Hematopoietic multipotent progenitor cell treated with erythropoietin and hydrocortisone succinate and interleukin-3 and kit ligand, for 17 days (in vitro differentiated cells): ENCODE measurements around the gene ARCN1.
"Not testable (repeated sequence)": the region's sequence is repeated elsewhere in the genome, so short reads cannot be mapped to it uniquely, and the experiment has no call there.

Experiments
- DNase-seq: peaks from one replicate; pipeline ENCODE4 v3.0.0-alpha.2; 2015; ENCODE audit warnings: low spot score

The ARCN1 gene

DNA sequence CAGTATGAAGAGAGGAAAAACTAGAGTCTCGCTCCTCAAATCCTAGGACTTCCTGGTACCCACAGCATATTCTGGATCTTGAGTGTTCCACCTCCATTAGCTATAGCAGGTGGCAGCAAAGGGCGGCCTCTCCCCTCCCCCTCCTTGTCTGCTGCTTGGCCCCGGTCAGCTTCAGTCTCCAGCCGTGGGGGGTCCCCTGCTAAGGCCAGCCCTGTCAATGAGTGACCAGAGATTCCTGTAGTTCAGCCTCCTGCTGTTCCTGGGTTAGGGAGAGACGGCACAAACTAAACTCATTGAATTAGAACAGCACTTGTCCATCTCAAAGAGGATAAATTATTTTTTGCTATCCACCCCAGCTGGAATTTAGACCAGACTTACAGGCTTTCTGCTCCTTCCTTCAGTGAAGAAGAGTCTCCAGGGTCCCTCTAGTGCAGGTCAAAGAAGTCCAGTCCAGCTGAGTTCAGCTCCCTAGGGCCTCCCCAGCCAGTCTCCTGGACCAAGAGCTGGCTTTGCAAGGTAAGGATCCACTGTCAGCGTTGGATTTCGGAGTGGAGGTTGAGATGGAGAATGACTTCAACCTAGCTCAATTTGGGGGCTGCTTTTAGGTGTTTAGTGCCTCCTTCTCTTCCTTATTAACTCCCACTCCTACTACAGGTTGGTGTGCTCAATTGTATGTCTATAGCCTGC is 34.1 kb downstream of the ARCN1 start:
- no peak for DNase-seq

- no peak for DNase-seq
These were observed 34.6 kb downstream of the ARCN1 start for GRCh38 chr11:118606844-118607228.

GRCh38 chr11:118607401-118608359 is 35.5 kb downstream of the ARCN1 start, which contains the start of gene PHLDB1:
TSS of gene PHLDB1 (plus strand) at chr11:118607615. CDS start at chr11:118613837, 6,222 bp downstream.
- no peak for DNase-seq

DNA sequence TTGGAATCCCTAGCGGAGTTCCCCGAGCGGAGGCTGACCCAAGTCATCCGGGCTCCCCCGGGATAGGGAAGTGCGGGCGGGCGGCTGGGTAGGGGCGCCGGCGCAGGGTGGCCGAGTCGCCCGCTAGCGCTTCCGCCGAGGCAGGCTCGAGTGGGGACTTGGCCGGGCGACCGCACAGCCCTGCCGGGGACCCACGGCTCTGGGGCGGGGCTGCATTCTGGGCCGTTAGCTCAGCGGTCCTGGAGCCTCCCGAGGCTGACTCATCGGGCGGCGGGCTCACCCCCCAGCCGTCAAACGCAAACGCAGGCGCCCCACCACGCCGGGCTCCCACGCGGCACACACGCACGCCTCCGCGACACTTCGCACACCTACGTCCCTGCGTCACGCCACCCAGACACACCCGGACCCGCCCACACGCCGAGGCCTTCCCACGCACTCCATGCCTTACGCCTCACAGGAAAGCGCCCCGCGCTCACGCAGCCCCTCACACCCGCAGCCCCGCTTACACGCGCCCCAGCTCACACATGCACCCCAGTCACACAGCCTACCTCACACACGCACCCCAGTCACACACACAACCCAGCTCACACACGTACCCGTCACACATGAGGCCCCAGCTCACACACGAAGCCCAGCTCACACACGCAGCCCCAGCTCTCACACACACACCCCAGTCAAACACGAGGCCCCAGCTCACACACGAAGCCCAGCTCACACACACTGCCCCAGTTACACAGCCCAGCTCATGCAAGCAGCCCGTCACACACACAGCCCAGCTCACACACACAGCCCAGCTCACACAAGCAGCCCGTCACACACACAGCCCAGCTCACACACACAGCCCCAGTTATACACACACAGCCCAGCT is 36.4 kb downstream of the ARCN1 start:
- no peak for DNase-seq

DNA sequence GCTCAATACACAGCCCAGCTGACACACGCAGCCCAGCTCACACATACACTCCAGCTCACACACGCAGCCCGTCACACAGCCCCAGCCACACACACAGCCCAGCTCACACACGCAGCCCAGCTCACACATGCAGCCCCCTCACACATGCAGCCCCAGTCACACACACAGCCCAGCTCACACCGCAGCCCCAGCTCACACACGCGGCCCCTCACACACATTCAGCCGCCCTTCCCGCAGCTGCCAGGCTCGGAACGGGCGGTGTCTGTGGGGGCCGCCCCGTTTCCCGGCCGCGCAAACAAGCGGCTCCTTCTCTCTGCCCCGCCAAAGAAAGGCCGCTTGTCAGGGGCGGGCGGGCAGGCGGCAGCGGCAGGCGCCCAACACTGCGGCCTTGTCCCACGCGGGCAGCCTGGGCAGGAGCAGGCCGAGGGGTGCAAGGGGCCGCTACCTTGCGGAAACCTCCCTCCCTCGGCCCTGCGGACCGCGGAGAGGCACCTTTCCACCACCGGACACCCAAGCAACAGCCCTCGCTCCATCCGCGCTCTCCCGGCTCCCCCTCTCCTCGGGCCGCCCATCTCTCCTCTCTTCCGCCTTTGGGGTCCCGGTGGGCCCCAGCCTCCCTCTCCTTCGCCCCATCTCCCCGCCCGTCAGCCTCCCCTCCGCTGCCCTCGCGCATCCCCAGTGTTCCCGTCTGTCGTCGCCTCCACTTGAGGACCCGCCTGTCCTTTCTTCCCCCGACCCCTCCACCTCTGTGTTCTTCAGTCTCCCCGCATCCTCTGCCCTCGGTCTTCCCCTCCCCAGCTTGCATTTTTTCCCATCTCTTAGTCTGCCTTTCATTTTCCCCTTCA is 37.4 kb downstream of the ARCN1 start:
- DNase-seq, result no peak

DNA sequence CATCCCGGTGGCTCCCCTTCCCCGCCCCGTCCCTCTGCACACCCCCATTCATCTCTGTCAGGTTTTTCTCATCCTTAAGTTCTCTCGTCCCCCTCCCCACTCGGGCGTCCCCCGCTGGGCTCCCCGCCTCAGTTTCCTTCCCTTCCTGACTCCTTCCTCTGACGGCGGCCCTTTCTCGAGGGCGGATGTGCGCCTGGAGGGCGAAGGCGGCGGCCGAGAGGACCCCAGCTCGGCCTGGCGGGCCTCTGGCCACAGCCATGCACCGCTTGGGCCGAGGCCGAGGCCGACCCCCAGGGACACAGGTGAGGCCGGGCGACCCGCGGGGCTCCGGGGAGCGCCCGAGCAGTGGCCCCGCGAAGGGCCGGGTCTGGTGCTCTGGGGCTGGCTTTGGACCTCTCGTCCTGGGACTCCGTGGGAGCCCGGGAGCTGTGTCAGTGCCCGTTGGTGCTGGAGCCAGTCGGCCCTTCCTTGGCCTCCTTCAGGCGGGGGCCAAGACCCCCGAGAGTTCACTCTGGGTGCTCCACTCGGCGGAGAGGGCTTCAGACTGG is 38.1 kb downstream of the ARCN1 start:
- no peak for DNase-seq

DNA sequence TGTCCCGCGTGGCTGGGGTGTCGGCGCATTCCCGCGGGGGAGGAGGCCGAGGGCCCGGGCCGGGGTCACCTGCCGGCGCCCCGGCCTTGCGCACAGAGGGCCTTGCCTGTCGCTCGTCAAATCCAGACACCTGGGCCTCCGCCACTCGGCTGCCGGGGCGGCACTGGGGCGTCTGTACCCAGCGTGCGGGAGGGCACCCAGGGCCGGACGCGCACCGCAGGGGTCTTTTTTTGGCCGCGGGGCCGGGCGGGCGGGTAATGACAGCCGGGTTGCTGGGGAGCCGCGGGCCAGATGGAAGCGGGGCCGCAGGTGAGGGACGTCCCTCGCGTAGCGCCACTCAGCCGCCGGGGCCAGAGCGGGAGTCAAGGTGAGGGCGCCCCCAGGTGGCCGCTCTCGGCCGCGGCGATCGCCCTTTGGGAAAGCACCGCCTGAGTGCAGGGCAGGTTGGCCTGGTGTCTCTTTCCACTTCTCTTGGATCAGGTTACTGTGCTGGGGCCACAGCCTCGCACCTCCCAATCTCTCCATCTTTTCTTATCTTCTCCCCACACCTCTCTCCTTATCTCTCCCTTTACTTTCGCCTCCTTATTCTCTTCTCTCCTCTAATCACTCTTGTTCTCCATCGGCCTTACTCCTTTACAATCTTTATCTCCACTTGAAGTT is 38.7 kb downstream of the ARCN1 start:
- DNase-seq, result peak; percentile 57

GRCh38 chr11:118611433-118611795 is 39.2 kb downstream of the ARCN1 start:
- not testable (repeated sequence) for DNase-seq

- DNase-seq, result no peak
These were observed 40.2 kb downstream of the ARCN1 start for GRCh38 chr11:118612378-118612777.

DNA sequence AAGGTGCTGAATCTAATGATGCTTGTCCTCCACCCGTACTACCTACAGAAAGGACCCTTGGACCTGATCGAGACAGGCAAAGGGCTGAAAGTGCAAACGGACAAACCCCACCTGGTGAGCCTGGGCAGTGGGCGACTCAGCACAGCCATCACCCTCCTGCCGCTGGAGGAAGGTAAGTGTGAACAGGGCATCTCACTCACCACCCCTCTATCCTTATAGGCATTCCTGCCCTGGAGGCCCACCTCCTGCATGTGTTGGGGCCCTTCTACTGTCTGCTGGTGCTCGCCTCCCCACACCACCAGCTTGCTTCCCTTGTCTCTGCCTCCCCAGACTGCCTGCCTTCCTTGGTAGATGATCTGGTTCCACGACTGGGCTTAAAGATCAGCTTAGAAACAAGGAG is 42.3 kb downstream of the ARCN1 start:
- DNase-seq, result no peak

DNA sequence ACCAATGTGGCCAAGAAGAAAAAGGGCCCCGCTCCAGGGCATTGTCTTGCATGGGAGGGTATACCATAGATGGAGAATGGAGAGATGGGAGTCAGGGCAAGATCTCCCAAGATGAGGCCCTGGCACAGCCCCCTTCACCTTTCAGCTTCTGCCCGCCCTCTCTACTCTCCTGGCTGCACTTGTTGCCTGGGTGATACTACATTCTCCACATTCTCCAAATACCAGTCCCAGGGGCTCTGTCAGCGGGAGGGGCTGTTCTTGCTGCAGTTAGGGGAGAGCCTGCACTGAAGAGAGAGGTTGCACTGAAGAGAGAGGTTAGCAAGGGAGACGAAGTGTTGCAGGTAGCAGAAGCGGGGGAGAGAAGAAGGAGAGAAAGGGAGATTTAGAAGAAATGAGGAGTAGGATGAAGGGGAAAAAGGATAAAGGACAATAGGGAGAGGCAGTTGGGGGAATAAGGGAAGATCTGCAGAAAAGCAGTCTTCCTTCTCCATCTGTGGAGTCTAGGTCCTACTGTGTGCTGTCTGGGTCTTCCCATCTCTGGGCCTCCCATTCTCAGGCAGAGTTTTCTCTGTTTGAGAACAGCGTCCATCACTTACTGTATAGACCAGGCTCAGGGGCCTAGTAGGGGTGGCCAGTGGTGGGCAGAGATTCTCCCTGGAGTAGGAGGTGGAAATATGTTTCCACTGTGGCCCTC is 43.2 kb downstream of the ARCN1 start:
- no peak for DNase-seq

DNA sequence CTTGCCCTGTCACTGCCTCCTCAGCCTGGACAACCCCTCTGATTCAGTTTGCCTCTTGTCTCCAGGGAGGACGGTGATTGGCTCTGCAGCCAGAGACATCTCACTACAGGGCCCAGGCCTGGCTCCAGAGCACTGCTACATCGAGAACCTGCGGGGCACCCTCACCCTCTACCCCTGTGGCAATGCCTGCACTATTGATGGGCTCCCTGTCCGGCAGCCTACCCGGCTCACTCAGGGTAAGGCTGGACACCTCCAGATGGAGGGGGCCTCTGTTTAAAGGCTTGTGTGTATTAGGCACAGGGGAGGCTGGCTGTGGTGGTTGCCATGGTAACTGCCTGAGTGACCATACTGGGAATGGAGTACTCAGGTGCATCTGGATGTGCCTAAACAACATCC is 43.8 kb downstream of the ARCN1 start:
- DNase-seq, result no peak

GRCh38 chr11:118618115-118618990 is 46.1 kb downstream of the ARCN1 start:
- no peak for DNase-seq

DNA sequence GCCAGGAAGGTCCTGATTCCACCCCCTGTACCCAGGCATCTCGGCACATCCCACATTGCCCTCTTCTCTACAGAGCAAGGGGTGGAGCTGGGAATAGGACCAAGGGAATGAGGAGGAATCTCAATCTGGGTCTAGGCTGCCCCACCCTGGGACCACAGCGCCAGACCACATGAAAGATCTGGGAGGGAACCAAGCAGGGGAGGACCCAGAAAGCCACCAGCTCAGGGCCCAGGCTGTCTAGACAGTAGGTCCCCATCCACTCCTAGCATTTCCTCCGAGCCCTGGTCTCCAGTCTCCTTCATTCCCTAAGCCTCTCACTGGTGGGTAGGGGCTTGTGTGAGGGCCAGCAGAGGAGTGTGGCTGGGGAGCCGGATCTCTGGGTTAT is 46.8 kb downstream of the ARCN1 start:
- DNase-seq, result no peak

DNA sequence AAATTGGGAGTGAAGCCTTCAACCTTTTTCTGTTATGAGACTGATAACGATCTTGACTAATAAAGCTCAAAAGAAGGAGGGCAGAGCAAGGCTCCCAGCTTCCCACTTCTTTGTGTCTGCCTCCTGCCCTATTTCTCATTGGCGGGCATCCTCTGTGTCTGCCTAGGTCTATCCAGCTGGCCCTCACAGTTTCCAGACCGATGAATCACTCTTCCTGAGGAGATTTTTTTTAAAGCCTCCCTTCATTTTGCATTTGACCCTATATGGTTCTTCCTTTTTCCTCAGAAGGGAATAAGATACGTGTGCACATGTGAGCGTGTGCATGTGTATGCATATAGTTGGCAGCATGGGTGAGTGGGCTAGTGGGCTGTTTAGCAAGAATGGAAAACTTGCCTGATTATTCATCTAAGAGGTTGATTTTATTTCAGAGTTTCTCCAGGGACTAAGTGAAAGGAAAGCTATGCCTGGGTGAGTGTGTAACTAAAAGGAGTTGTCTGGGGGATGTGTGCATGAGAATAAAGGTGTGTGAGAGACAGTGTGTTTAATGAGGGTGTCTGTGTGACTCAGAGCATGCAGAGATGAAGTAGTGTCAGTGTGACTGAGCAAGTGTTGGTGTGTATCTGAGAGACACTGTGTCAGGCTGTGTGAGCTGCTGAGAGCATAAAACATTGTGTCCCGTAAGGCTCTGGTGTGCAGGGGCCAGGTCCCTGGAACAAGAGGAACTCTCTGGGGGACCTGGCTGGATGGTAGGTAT is 47.4 kb downstream of the ARCN1 start:
- DNase-seq, result no peak

DNA sequence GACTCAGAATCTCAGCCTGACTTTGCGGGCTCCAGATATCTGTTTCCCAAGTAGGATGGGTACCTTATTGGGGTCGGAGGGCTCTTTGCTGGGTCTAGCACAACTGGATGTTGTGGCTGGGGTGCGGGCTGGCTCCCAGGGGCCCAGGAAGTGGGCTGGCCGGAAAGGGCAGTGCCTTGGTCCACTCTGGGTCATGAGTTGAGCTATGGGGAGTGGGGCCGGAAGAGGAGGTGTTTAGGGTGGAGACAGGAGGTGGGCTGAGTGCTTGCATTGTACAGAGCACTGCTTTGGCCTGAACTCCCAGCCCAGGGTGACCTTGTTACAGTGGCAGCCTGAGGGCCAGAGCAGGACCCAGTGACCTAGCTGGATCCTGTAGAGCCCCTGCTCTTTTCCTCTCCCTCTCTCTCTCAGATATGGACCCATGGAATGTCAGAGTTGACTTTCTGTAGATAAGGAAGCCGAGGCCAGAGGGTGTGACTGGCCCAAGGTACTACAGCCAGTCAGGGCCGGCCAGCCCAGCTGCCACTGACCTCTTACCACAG is 48.4 kb downstream of the ARCN1 start:
- no peak for DNase-seq

- DNase-seq, result no peak
These were observed 49.0 kb downstream of the ARCN1 start for GRCh38 chr11:118621071-118621783.
